HepG2 (cell line): ENCODE data around the gene SP9. TPM values are rescaled to one million over a fixed set of nuclear protein-coding genes. Genes with fewer than 3 reads are reported as not detected.

Experiments
- AKNA ChIP-seq: sonication (generic); formaldehyde crosslinking; IDR thresholded peaks from 2 replicates; pipeline ENCODE4 v1.4.0; 2020; ENCODE audit warnings: missing genetic modification reagents, borderline replicate concordance
- ATRX ChIP-seq: sonication (generic); formaldehyde crosslinking; IDR thresholded peaks from 2 replicates; pipeline ENCODE4 v1.4.0; 2020; ENCODE audit warnings: missing genetic modification reagents, borderline replicate concordance
- ETV6 ChIP-seq: sonication (generic); formaldehyde crosslinking; conservative IDR thresholded peaks from 2 replicates; pipeline ENCODE4 v1.4.0; 2020; ENCODE audit warnings: missing genetic modification reagents
- FLYWCH1 ChIP-seq: sonication (generic); formaldehyde crosslinking; IDR thresholded peaks from 2 replicates; pipeline ENCODE4 v1.8.1; 2023; ENCODE audit warnings: mild to moderate bottlenecking, missing genetic modification reagents
- GATAD1 ChIP-seq: IDR thresholded peaks from 2 replicates; pipeline ENCODE4 v1.6.1; 2016; ENCODE audit warnings: missing genetic modification reagents, missing compliant biosample characterization
- IKZF1 ChIP-seq: fragments of 450-650 bp; IDR thresholded peaks from 2 replicates; pipeline ENCODE4 v1.7.1; 2016
- NFE2 ChIP-seq: sonication (generic); formaldehyde crosslinking; IDR thresholded peaks from 2 replicates; pipeline ENCODE4 v1.4.0; 2020; ENCODE audit warnings: missing genetic modification reagents
- NFRKB ChIP-seq: fragments of 450-650 bp; IDR thresholded peaks from 2 replicates; pipeline ENCODE4 v1.6.1; 2017
- PCBP2 ChIP-seq: fragments of 200-400 bp; formaldehyde crosslinking; optimal IDR thresholded peaks from 2 replicates; pipeline ENCODE3; 2018; ENCODE audit warnings: low read length, low read depth; ENCODE audit not compliant: poor library complexity, severe bottlenecking
- POGZ ChIP-seq: sonication (generic); formaldehyde crosslinking; IDR thresholded peaks from 2 replicates; pipeline ENCODE4 v1.4.0; 2020; ENCODE audit warnings: mild to moderate bottlenecking, missing genetic modification reagents
- THAP9 ChIP-seq: sonication (generic); formaldehyde crosslinking; IDR thresholded peaks from 2 replicates; pipeline ENCODE4; 2020; ENCODE audit warnings: missing genetic modification reagents, mild to moderate bottlenecking, borderline replicate concordance
- TRIM24 ChIP-seq: sonication (generic); formaldehyde crosslinking; IDR thresholded peaks from 2 replicates; pipeline ENCODE4 v1.8.0; 2022; ENCODE audit warnings: mild to moderate bottlenecking, missing genetic modification reagents
- XRCC5 ChIP-seq: fragments of 200-400 bp; formaldehyde crosslinking; optimal IDR thresholded peaks from 2 replicates; pipeline ENCODE3; 2017; ENCODE audit warnings: mild to moderate bottlenecking, low read length
- ZHX1 ChIP-seq: sonication (generic); formaldehyde crosslinking; IDR thresholded peaks from 2 replicates; pipeline ENCODE4 v1.8.1; 2022; ENCODE audit warnings: low read depth, mild to moderate bottlenecking, missing genetic modification reagents
- ZNF260 ChIP-seq: sonication (generic); formaldehyde crosslinking; IDR thresholded peaks from 2 replicates; pipeline ENCODE4 v1.4.0; 2020; ENCODE audit warnings: missing genetic modification reagents, low read depth, mild to moderate bottlenecking, borderline replicate concordance
- ZNF274 ChIP-seq: sonication (generic); formaldehyde crosslinking; IDR thresholded peaks from 2 replicates; pipeline ENCODE4 v1.5.1; 2020; ENCODE audit warnings: mild to moderate bottlenecking, missing genetic modification reagents
- ZNF335 ChIP-seq: sonication (generic); formaldehyde crosslinking; IDR thresholded peaks from 2 replicates; pipeline ENCODE4 v1.4.0; 2020; ENCODE audit warnings: missing genetic modification reagents
- ZNF460 ChIP-seq: sonication (generic); formaldehyde crosslinking; IDR thresholded peaks from 2 replicates; pipeline ENCODE4 v1.5.1; 2020; ENCODE audit warnings: missing genetic modification reagents, mild to moderate bottlenecking, borderline replicate concordance
- ZNF510 ChIP-seq: sonication (generic); formaldehyde crosslinking; IDR thresholded peaks from 2 replicates; pipeline ENCODE4 v1.4.0; 2020; ENCODE audit warnings: low read depth, mild to moderate bottlenecking, missing genetic modification reagents
- ZNF674 ChIP-seq: sonication (generic); formaldehyde crosslinking; IDR thresholded peaks from 2 replicates; pipeline ENCODE4 v1.5.0; 2020; ENCODE audit warnings: low read depth, mild to moderate bottlenecking, missing genetic modification reagents
- ZNF777 ChIP-seq: sonication (generic); formaldehyde crosslinking; IDR thresholded peaks from 2 replicates; pipeline ENCODE4 v1.4.0; 2020; ENCODE audit warnings: missing genetic modification reagents
- ZNF790 ChIP-seq: sonication (generic); formaldehyde crosslinking; IDR thresholded peaks from 2 replicates; pipeline ENCODE4 v1.8.0; 2022; ENCODE audit warnings: missing genetic modification reagents, mild to moderate bottlenecking, borderline replicate concordance
- polyA plus RNA-seq, 8 experiments: library from polyadenylated mRNA; depleted of rRNA in 3 of 8; stranded (reverse) in 7 of 8; unstranded in 1 of 8; fragments of >200 nt; fragmentation: Illumina TruSeq in 4 of 8; extraction: Trizol in 4 of 8; gene quantifications; 2 replicates each; pipeline versions ENCODE4 v1.2.1 to v1.2.3, GENCODE V29; 2011 to 2016; ENCODE audit warnings: low read depth in 4 of 8, missing spikeins in 1 of 8, mixed read lengths in 1 of 8; ENCODE audit not compliant: insufficient read depth in 1 of 8
- total RNA-seq, 5 experiments: library from RNA; depleted of rRNA; stranded (reverse); fragments of >200 nt; fragmentation: Illumina TruSeq; extraction: Trizol; gene quantifications; 2 replicates each; pipeline ENCODE4 v1.2.3, GENCODE V29; 2016; ENCODE audit warnings: low read depth in 1 of 5

Gene SP9
- total and polyA plus RNA-seq, 2 of the 13 experiments (the other 11 are each of a cell fraction or from before 2014, with no cell fraction given), result not detected

GRCh38 chr2:174334781-174335251 lies at the start of gene SP9 (continued):
- peak; percentile 37; the same call in 1 of the 2 replicates for TF ChIP-seq ZHX1
- TF ChIP-seq ZNF790, result no peak
- TF ChIP-seq FLYWCH1, result no peak
- no peak for TF ChIP-seq IKZF1
- TF ChIP-seq ETV6 (CRISPR knock-in tag), result 0 out of 2 replicates have a peak, but pooled peaks have one; percentile 48
- no peak for TF ChIP-seq ATRX (CRISPR knock-in tag)
- no peak for TF ChIP-seq ZNF674 (CRISPR knock-in tag)
- TF ChIP-seq ZNF510 (CRISPR knock-in tag), result no peak
- TF ChIP-seq ZNF274 (CRISPR knock-in tag), result no peak
- no peak for TF ChIP-seq GATAD1 (CRISPR knock-in tag)
- TF ChIP-seq ZNF460, result no peak
- TF ChIP-seq NFRKB, result no peak
- TF ChIP-seq XRCC5, result peak; percentile 22
- TF ChIP-seq THAP9 (CRISPR knock-in tag), result no peak
- no peak for TF ChIP-seq NFE2 (CRISPR knock-in tag)
- TF ChIP-seq ZNF260 (CRISPR knock-in tag), result no peak
- no peak for TF ChIP-seq PCBP2
- no peak for TF ChIP-seq TRIM24 (CRISPR knock-in tag)
- peak; percentile 40 for TF ChIP-seq POGZ (CRISPR knock-in tag)
- no peak for TF ChIP-seq AKNA (CRISPR knock-in tag)
- TF ChIP-seq ZNF777 (CRISPR knock-in tag), result peak; percentile 45; the same call in 1 of the 2 replicates
- no peak for TF ChIP-seq ZNF335 (CRISPR knock-in tag)
